Endothelial cell of umbilical vein (primary cell): Measurements from ENCODE around the gene CHPF2. TPM values are rescaled to one million over a fixed set of nuclear protein-coding genes. Genes with fewer than 3 reads are reported as not detected.

Experiments used
- BruUV-seq: library from RNA; stranded (reverse); fragments of 400-500 nt; replicated peaks from 2 replicates; lab custom pipeline; 2021; lab: Mats Ljungman, UMichigan
- CTCF ChIA-PET: fragments of 300-600, 350-600 bp; sonication (Branson Sonifier 250); formaldehyde crosslinking; loops from one replicate; lab custom pipeline; 2021; ENCODE audit warnings: antibody characterized with exemption, inconsistent platforms; lab: Charles Lee
- POLR2A ChIA-PET: fragments of 300-600, 350-600 bp; sonication (Branson Sonifier 250); formaldehyde crosslinking; loops from one replicate; lab custom pipeline; 2021; ENCODE audit warnings: antibody characterized with exemption, inconsistent platforms; lab: Charles Lee
- DNase-seq: peaks from one replicate; pipeline ENCODE4 v3.0.0-alpha.2; 2011; ENCODE audit warnings: low read depth, low spot score
- FAIRE-seq: peaks from 2 replicates; lab custom pipeline; 2011; peaks lifted over from hg19 to GRCh38; lab: Jason Lieb, UNC
- H2AFZ ChIP-seq: 2 replicates; pipeline ENCODE4 v1.6.0; 2012; ENCODE audit warnings: low read depth, low read length, control low read depth, inconsistent platforms
- H3K27ac ChIP-seq: 2 replicates; pipeline ENCODE4 v1.5.1; 2011; ENCODE audit warnings: low read depth, mild to moderate bottlenecking, control low read depth, low read length, moderate library complexity; ENCODE audit not compliant: insufficient read depth
- H3K27me3 ChIP-seq, 2 experiments: 2 replicates each; pipeline versions ENCODE4 v1.6.0 to v1.6.1; 2011; ENCODE audit warnings: low read length in 2 of 2, mixed read lengths in 1 of 2; ENCODE audit not compliant: control insufficient read depth in 2 of 2, insufficient read depth in 2 of 2
- H3K36me3 ChIP-seq, 2 experiments: 2 replicates in 1 of 2; 3 replicates in 1 of 2; pipeline ENCODE4 v1.5.1; 2011; ENCODE audit warnings: low read length in 2 of 2, mild to moderate bottlenecking in 1 of 2, moderate library complexity in 1 of 2; ENCODE audit not compliant: control insufficient read depth in 2 of 2, insufficient read depth in 2 of 2; ENCODE audit errors: extremely low read depth in 1 of 2
- H3K4me1 ChIP-seq: 3 replicates; pipeline ENCODE4 v1.5.1; 2011; ENCODE audit warnings: mild to moderate bottlenecking, low read length; ENCODE audit not compliant: control insufficient read depth, insufficient read depth; ENCODE audit errors: extremely low read depth
- H3K4me2 ChIP-seq: 2 replicates; pipeline ENCODE4 v1.6.1; 2011; ENCODE audit warnings: low read length, control low read depth, mixed read lengths; ENCODE audit not compliant: insufficient read depth
- H3K4me3 ChIP-seq, 3 experiments: fragments of 200-600 bp in 1 of 3; sonication (generic), shearing (Covaris generic) in 1 of 3; replicated peaks in 1 of 3; 2 replicates each; pipeline ENCODE4 v1.5.1; 2011 to 2016; ENCODE audit warnings: control low read depth in 3 of 3, low read length in 3 of 3, mild to moderate bottlenecking in 2 of 3, inconsistent platforms in 1 of 3, low read depth in 1 of 3, moderate library complexity in 1 of 3; ENCODE audit not compliant: insufficient read depth in 1 of 3
- H3K79me2 ChIP-seq: 2 replicates; pipeline ENCODE4 v1.6.0; 2012; ENCODE audit warnings: low read length, inconsistent platforms; ENCODE audit not compliant: control insufficient read depth, insufficient read depth
- H3K9ac ChIP-seq: replicated peaks from 2 replicates; pipeline ENCODE3; 2011; ENCODE audit warnings: low read length, control low read depth; ENCODE audit not compliant: insufficient read depth; ENCODE audit errors: extremely low read depth
- H3K9me1 ChIP-seq: replicated peaks from 3 replicates; pipeline ENCODE4 v1.6.0; 2011; ENCODE audit warnings: mild to moderate bottlenecking, low read length; ENCODE audit not compliant: control insufficient read depth, insufficient read depth; ENCODE audit errors: extremely low read depth
- H3K9me3 ChIP-seq: replicated peaks from 2 replicates; pipeline ENCODE4 v1.5.1; 2012; ENCODE audit warnings: low read length, inconsistent platforms; ENCODE audit not compliant: control insufficient read depth, insufficient read depth
- H4K20me1 ChIP-seq: replicated peaks from 2 replicates; pipeline ENCODE3; 2011; ENCODE audit warnings: mild to moderate bottlenecking, low read length; ENCODE audit not compliant: control insufficient read depth, insufficient read depth; ENCODE audit errors: extremely low read depth
- CTCF ChIP-seq, 2 donors: IDR thresholded peaks; 1 replicate in 1 of 2; 2 replicates in 1 of 2; pipeline ENCODE4 v1.5.1; 2011; ENCODE audit warnings: low read length in 2 of 2, mild to moderate bottlenecking in 2 of 2, moderate library complexity in 2 of 2, control low read depth in 1 of 2, inconsistent platforms in 1 of 2, low read depth in 1 of 2; ENCODE audit not compliant: insufficient read depth in 1 of 2; ENCODE audit errors: extremely low read depth in 1 of 2
- EZH2 ChIP-seq: IDR thresholded peaks from 2 replicates; pipeline ENCODE4 v1.6.1; 2012; ENCODE audit warnings: borderline replicate concordance, low read depth, mild to moderate bottlenecking, moderate library complexity, low read length, inconsistent platforms; ENCODE audit not compliant: severe bottlenecking
- FOS ChIP-seq: IDR thresholded peaks from 2 replicates; pipeline ENCODE4 v1.6.1; 2011; ENCODE audit warnings: mild to moderate bottlenecking, low read length, moderate library complexity, borderline replicate concordance; ENCODE audit not compliant: insufficient read depth
- GATA2 ChIP-seq: IDR thresholded peaks from 2 replicates; pipeline ENCODE4 v1.7.0; 2011; ENCODE audit warnings: low read depth, mild to moderate bottlenecking, moderate library complexity, mixed read lengths, low read length; ENCODE audit not compliant: insufficient read length, insufficient read depth
- JUN ChIP-seq: IDR thresholded peaks from 2 replicates; pipeline ENCODE4 v1.6.1; 2011; ENCODE audit warnings: borderline replicate concordance, low read depth; ENCODE audit not compliant: insufficient read length, insufficient read depth
- POLR2A ChIP-seq: IDR thresholded peaks from 2 replicates; pipeline ENCODE4 v1.6.1; 2012; ENCODE audit warnings: low read depth, mild to moderate bottlenecking, control low read depth, low read length
- POLR2AphosphoS5 ChIP-seq: IDR thresholded peaks from 2 replicates; pipeline ENCODE4 v1.6.1; 2012; ENCODE audit warnings: low read depth, mild to moderate bottlenecking, control low read depth, low read length, moderate library complexity; ENCODE audit not compliant: insufficient read depth
- dilution Hi-C: fragments of 300-500 bp; cut with MboI; formaldehyde crosslinking; loops from one replicate; pipeline ENCODE4 v1.15.0; 2019; ENCODE audit warnings: low sequenced_read_pairs; ENCODE audit not compliant: extremely low pct_ligation_motif_present
- intact Hi-C: fragments of 100-400 bp; cut with micrococcal nuclease; formaldehyde crosslinking; loops from one replicate; pipeline ENCODE4 v1.10.0; 2022
- polyA plus RNA-seq, 4 experiments: library from polyadenylated mRNA; depleted of rRNA in 3 of 4; stranded (reverse) in 3 of 4; unstranded in 1 of 4; fragments of >200 nt; gene quantifications; 2 replicates each; pipeline versions ENCODE4 v1.2.1 to v1.2.3, GENCODE V29; 2011 to 2012; ENCODE audit warnings: missing spikeins in 1 of 4
- total RNA-seq: library from RNA; stranded (reverse); gene quantifications from 2 replicates; pipeline ENCODE4 v1.2.3, GENCODE V29; 2021
- TF ChIP-seq, protein P1 (sequence below): IDR thresholded peaks from 2 replicates; pipeline ENCODE4 v1.6.1; 2011; ENCODE audit not compliant: insufficient read depth, insufficient read length

CHPF2 gene
- total and polyA plus RNA-seq, 2 donors (not counting 3 experiments of a cell fraction or from before 2014, with no cell fraction given): 72.8 to 75.0 TPM

DNA sequence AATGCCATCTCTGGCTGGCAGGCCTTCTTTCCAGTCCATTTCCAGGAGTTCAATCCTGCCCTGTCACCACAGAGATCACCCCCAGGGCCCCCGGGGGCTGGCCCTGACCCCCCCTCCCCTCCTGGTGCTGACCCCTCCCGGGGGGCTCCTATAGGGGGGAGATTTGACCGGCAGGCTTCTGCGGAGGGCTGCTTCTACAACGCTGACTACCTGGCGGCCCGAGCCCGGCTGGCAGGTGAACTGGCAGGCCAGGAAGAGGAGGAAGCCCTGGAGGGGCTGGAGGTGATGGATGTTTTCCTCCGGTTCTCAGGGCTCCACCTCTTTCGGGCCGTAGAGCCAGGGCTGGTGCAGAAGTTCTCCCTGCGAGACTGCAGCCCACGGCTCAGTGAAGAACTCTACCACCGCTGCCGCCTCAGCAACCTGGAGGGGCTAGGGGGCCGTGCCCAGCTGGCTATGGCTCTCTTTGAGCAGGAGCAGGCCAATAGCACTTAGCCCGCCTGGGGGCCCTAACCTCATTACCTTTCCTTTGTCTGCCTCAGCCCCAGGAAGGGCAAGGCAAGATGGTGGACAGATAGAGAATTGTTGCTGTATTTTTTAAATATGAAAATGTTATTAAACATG is 6.0 kb downstream of the CHPF2 start:
- no peak overlapping the region for H3K9ac ChIP-seq
- H3K79me2 ChIP-seq: peaks cover 31% of the 10 kb centered on the region
- H3K9me3 ChIP-seq: no peaks in the 10 kb centered on the region
- H3K4me3 ChIP-seq: no peak overlapping the region
- BruUV-seq: no TSS peak
- intact Hi-C loops: no loop called here
- CTCF ChIA-PET: no interaction called here
- H3K27ac ChIP-seq: no peak overlapping the region
- POLR2A ChIA-PET: no interaction called here
- H3K4me1 ChIP-seq: peaks cover 8% of the 10 kb centered on the region
- H3K27me3 ChIP-seq: no peaks in the 10 kb centered on the region
- H2AFZ ChIP-seq: no peak overlapping the region
- H4K20me1 ChIP-seq: no peaks in the 10 kb centered on the region
- H3K36me3 ChIP-seq: peaks cover 3 to 37% of the 10 kb centered on the region in 2 experiments
- DNase-seq: no peak
- no peak for FAIRE-seq
- TF ChIP-seq FOS: no peak
- no peaks in the 10 kb centered on the region for H3K9me1 ChIP-seq
- no peak overlapping the region for H3K4me2 ChIP-seq
- dilution Hi-C loops: no loop called here

GRCh38 chr7:151238924-151239836 is 6.9 kb downstream of the CHPF2 start:
- Histone ChIP-seq H3K36me3 (peaks cover 3 to 37% of the 10 kb centered on the region in 2 experiments), H3K4me1 (peaks cover under 1% of the 10 kb centered on the region), H3K4me2 (no peak overlapping the region), H3K27ac (no peak overlapping the region), H3K9me3 (no peaks in the 10 kb centered on the region), H3K9ac (no peak overlapping the region), H2AFZ (no peak overlapping the region), H3K4me3 (no peak overlapping the region), H3K27me3 (no peaks in the 10 kb centered on the region), H4K20me1 (no peaks in the 10 kb centered on the region), H3K9me1 (no peaks in the 10 kb centered on the region), H3K79me2 (peaks cover 22% of the 10 kb centered on the region)
- BruUV-seq: no TSS peak
- intact Hi-C loops (no loop called here), dilution Hi-C loops (no loop called here)
- POLR2A ChIA-PET: no interaction called here
- DNase-seq: no peak
- FAIRE-seq: no peak
- CTCF ChIA-PET: no interaction called here
- no peak for TF ChIP-seq FOS
- TF ChIP-seq CTCF (IDR thresholded peaks at IDR 0.05; ENCODE audit: extremely low read depth in 1 of 2, insufficient read depth in 1 of 2, low read depth in 1 of 2, low read length in 2 of 2): no peak
- TF ChIP-seq JUN: no peak
- no peak for TF ChIP-seq POLR2A
- TF ChIP-seq POLR2AphosphoS5: no peak
- TF ChIP-seq, protein P1, sequence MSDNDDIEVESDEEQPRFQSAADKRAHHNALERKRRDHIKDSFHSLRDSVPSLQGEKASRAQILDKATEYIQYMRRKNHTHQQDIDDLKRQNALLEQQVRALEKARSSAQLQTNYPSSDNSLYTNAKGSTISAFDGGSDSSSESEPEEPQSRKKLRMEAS: no peak
- no peak for TF ChIP-seq GATA2
- no peak for TF ChIP-seq EZH2
